Mammary epithelial cell (primary cell): ENCODE results near the gene GAB2.

Experiments used
- EZH2 ChIP-seq: IDR thresholded peaks from 2 replicates; pipeline ENCODE4 v1.6.1; 2012; ENCODE audit warnings: low read length, inconsistent platforms, borderline replicate concordance
- TF ChIP-seq, protein P1 (sequence below), 2 donors: IDR thresholded peaks in 1 of 2; conservative IDR thresholded peaks in 1 of 2; 2 replicates each; pipeline ENCODE4 v1.5.1; 2011 to 2012; ENCODE audit warnings: inconsistent platforms in 2 of 2, low read length in 2 of 2, mild to moderate bottlenecking in 2 of 2, control low read depth in 1 of 2, low read depth in 1 of 2; ENCODE audit not compliant: insufficient read depth in 1 of 2; ENCODE audit errors: extremely low read depth in 1 of 2

- TF ChIP-seq, protein P1, sequence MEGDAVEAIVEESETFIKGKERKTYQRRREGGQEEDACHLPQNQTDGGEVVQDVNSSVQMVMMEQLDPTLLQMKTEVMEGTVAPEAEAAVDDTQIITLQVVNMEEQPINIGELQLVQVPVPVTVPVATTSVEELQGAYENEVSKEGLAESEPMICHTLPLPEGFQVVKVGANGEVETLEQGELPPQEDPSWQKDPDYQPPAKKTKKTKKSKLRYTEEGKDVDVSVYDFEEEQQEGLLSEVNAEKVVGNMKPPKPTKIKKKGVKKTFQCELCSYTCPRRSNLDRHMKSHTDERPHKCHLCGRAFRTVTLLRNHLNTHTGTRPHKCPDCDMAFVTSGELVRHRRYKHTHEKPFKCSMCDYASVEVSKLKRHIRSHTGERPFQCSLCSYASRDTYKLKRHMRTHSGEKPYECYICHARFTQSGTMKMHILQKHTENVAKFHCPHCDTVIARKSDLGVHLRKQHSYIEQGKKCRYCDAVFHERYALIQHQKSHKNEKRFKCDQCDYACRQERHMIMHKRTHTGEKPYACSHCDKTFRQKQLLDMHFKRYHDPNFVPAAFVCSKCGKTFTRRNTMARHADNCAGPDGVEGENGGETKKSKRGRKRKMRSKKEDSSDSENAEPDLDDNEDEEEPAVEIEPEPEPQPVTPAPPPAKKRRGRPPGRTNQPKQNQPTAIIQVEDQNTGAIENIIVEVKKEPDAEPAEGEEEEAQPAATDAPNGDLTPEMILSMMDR (conservative IDR thresholded peaks at IDR 0.05 in 1 of 2, IDR thresholded peaks at IDR 0.05 in 1 of 2; ENCODE audit: extremely low read depth in 1 of 2, insufficient read depth in 1 of 2, low read depth in 1 of 2, low read length in 2 of 2): no peak
- TF ChIP-seq EZH2: no peak
Observed at GRCh38 chr11:78199015-78199652, 218.5 kb downstream of the GAB2 start.
